Measurements from ENCODE around the gene MDH1.

MDH1 gene

GRCh38 chr2:63643486-63643885, 54.7 kb downstream of the MDH1 start:
- TF ChIP-seq POLR2AphosphoS5 (IDR thresholded peaks at IDR 0.05; ENCODE audit: low read depth, low read length) (no peak), SIN3A (IDR thresholded peaks at IDR 0.05; ENCODE audit: borderline replicate concordance, insufficient read depth, low read length) (no peak), FOXP2 (optimal IDR thresholded peaks at IDR 0.05; ENCODE audit: borderline replicate concordance, extremely low read depth, extremely low read length, insufficient read depth) (no peak), REST (IDR thresholded peaks at IDR 0.05; ENCODE audit: insufficient read depth in 1 of 2, low read depth in 2 of 2, low read length in 2 of 2) (no peak), TAF1 (IDR thresholded peaks at IDR 0.05; ENCODE audit: borderline replicate concordance, insufficient read depth, low read length) (no peak)

GRCh38 chr2:63648632-63649031, 59.9 kb downstream of the MDH1 start:
- TF ChIP-seq FOXP2 (optimal IDR thresholded peaks at IDR 0.05; ENCODE audit: borderline replicate concordance, extremely low read depth, extremely low read length, insufficient read depth) (no peak), TAF1 (IDR thresholded peaks at IDR 0.05; ENCODE audit: borderline replicate concordance, insufficient read depth, low read length) (no peak), REST (IDR thresholded peaks at IDR 0.05; ENCODE audit: insufficient read depth in 1 of 2, low read depth in 2 of 2, low read length in 2 of 2) (no peak), SIN3A (IDR thresholded peaks at IDR 0.05; ENCODE audit: borderline replicate concordance, insufficient read depth, low read length) (no peak), POLR2AphosphoS5 (IDR thresholded peaks at IDR 0.05; ENCODE audit: low read depth, low read length) (no peak)

GRCh38 chr2:63649829-63650228, 61.1 kb downstream of the MDH1 start:
- TF ChIP-seq FOXP2 (optimal IDR thresholded peaks at IDR 0.05; ENCODE audit: borderline replicate concordance, extremely low read depth, extremely low read length, insufficient read depth) (no peak), TAF1 (IDR thresholded peaks at IDR 0.05; ENCODE audit: borderline replicate concordance, insufficient read depth, low read length) (no peak), POLR2AphosphoS5 (IDR thresholded peaks at IDR 0.05; ENCODE audit: low read depth, low read length) (no peak), REST (IDR thresholded peaks at IDR 0.05; ENCODE audit: insufficient read depth in 1 of 2, low read depth in 2 of 2, low read length in 2 of 2) (no peak), SIN3A (IDR thresholded peaks at IDR 0.05; ENCODE audit: borderline replicate concordance, insufficient read depth, low read length) (no peak)

- TF ChIP-seq TAF1 (IDR thresholded peaks at IDR 0.05; ENCODE audit: borderline replicate concordance, insufficient read depth, low read length) (no peak), POLR2AphosphoS5 (IDR thresholded peaks at IDR 0.05; ENCODE audit: low read depth, low read length) (no peak), REST (IDR thresholded peaks at IDR 0.05; ENCODE audit: insufficient read depth in 1 of 2, low read depth in 2 of 2, low read length in 2 of 2) (no peak), FOXP2 (optimal IDR thresholded peaks at IDR 0.05; ENCODE audit: borderline replicate concordance, extremely low read depth, extremely low read length, insufficient read depth) (no peak), SIN3A (IDR thresholded peaks at IDR 0.05; ENCODE audit: borderline replicate concordance, insufficient read depth, low read length) (no peak)
Measured at GRCh38 chr2:63650756-63651155, 62.0 kb downstream of the MDH1 start.

GRCh38 chr2:63651356-63651755, 62.6 kb downstream of the MDH1 start:
- TF ChIP-seq TAF1 (IDR thresholded peaks at IDR 0.05; ENCODE audit: borderline replicate concordance, insufficient read depth, low read length) (no peak), REST (IDR thresholded peaks at IDR 0.05; ENCODE audit: insufficient read depth in 1 of 2, low read depth in 2 of 2, low read length in 2 of 2) (no peak), POLR2AphosphoS5 (IDR thresholded peaks at IDR 0.05; ENCODE audit: low read depth, low read length) (no peak), FOXP2 (optimal IDR thresholded peaks at IDR 0.05; ENCODE audit: borderline replicate concordance, extremely low read depth, extremely low read length, insufficient read depth) (no peak), SIN3A (IDR thresholded peaks at IDR 0.05; ENCODE audit: borderline replicate concordance, insufficient read depth, low read length) (no peak)
